GM11168 (cell line): ENCODE results near the gene SCART1.
"Not testable (repeated sequence)": the region's sequence is repeated elsewhere in the genome, so short reads cannot be mapped to it uniquely, and the experiment has no call there.

Source experiments
- in situ Hi-C: fragments of 300-500 bp; cut with MboI; formaldehyde crosslinking; loops from one replicate; pipeline ENCODE4 v1.12.0; 2022; ENCODE audit warnings: low sequenced_read_pairs; ENCODE audit not compliant: unreplicated experiment

The SCART1 gene

DNA sequence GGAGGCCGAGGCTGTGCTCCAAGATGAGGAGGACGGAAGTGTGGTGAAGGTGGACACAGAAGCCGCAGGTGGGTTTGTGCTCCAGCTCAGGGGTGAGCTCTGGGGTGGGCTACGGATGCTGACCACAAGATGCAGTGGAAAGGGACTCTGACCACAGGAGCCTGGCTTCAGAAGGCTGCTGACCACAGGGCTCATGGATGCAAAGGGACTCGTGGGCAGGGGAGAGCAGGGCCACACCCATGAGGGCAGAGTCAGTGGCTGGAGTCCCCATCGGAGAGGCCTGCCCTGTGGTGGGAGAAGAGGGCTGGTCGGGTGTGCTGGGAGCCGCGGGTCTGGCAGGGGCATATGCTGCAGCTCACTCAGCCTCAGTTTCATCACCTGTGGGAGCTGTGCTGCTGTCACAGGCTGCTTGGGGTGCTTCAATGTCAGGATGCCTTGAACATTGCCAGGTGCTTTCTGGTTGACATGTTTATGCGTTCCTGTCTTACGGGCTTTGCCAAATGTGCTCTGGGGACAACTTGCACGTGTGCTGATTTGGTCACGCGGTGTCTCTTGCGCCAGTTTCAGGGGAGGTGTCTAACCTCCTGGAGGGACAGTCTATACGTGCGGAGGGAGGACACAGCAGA, 13.7 kb downstream of the SCART1 start:
- in situ Hi-C loops, result no loop called here

DNA sequence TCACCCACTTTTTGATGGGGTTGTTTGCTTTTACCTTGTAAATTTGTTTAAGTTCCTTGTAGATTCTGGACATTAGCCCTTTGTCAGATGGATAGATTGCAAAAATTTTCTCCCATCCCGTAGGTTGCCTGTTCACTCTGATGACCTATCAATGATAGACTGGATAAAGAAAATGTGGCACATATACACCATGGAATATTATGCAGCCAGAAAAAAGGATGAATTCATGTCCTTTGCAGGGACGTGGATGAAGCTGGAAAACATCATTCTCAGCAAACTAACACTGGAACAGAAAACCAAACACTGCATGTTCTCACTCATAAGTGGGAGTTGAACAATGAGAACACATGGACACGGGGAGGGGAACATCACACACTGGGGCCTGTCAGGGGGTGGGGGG, 15.5 kb downstream of the SCART1 start:
- in situ Hi-C loops, result not testable (repeated sequence)

DNA sequence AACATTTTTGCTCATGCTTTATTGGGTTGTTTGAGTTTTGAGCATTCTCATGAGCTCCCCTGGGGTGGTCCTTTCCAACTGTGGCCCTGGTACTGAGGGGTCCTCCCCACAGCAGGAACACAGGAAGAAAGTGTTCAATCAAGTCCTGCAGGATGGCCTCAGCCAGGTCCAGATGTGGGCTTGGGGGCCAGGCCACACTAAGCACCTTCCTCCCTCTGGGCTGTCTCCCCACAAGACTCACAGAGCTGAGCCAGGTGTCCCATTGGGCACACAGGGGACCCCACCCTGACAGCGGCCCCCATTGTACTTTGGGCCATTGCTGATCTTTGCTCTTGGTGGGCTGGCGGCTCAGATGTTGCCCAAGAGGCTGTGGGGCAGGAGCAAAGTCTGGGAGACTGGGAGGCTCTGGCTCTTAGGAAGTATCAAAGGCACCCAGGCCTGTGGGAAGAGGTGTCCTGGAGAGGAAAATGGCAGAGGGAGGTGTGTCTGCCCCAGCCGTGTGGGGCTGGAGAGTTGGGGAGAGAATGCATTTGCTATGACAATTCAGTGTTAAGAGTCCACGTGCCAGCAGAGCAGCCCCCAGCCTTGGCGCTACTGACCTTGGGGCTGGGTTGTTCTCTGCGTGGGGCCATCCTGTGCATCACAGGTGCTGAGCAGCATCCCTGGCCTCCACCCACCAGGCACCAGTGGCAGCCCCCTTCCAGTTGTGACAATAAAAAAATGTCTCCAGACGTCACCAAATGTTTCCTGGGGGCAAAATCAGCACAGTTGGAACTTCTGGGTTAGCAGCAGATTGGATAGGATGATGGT, 17.8 kb downstream of the SCART1 start:
- in situ Hi-C loops, result no loop called here

DNA sequence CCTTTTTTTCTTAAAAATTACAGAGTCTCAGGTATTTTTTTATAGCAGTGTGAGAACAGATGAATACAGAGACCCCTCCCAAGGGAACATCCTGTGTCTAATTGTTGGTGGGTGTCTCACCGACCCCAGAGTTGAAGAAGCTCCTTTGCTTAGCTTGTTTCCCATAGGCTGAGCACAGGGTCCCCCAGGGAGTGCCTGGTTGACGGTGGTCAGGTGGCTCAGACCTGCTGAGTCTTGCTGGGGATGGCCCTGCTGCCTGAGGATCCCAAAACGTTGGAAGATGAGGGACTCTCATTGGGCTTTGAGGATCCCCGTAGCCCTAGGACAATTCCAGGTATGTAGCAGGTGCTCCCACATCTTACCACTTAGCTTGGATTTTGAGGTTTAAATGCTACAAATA, 19.5 kb downstream of the SCART1 start:
- in situ Hi-C loops, result no loop called here

DNA sequence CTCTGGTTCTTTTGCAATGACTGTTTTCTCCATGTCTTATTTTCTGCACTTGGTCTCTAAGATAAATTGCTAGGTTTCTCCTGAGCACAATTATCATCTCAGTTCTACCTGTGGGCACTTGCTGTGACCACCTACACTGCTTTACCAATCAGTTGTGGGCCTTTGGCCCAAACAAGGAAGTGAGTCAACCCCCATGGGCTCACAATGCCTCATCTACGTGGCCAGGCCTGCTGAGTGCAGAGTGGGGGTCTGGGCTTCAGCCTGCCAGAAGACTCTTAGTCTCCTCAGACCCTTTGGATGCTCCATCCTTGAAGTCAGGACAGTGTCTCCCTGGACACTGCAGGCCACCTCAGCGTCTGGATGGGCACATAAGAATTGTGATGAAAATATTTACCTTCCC, 20.3 kb downstream of the SCART1 start:
- in situ Hi-C loops, result no loop called here

DNA sequence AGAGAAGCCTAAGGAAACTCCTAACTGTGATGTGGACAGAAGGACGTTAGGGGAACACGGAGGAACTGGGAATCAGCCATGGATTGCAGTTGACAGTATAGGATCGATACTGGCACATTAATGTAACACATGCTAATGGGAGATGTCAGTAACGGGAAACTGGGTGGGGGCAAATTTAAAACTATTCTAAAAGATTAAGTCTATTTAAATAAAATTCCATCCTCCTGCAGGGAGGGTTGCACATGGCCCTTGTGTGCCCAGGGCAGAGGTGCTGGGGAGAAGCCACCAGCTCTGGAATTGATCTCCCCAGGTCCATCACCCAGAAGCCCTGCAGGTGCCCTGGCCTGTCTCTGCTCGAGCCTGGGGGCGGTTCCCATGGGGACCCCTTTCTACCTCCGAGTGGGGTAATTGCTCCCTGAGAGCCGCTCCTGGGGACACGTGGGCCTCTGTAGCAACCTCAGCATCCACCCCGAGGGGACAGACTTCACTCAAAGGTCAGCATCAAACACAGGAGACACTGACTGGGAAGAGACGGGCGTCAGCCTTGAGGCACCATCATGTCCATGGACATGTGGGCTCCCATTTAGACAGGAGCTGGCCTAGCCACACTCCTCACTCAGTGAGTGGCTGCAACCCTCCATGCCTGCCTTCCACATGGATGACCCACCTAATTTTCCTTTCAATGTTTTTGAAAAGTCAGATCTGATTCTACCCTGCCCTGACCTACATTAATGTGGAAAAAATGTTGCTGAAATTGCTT, 21.1 kb downstream of the SCART1 start:
- in situ Hi-C loops, result no loop called here

DNA sequence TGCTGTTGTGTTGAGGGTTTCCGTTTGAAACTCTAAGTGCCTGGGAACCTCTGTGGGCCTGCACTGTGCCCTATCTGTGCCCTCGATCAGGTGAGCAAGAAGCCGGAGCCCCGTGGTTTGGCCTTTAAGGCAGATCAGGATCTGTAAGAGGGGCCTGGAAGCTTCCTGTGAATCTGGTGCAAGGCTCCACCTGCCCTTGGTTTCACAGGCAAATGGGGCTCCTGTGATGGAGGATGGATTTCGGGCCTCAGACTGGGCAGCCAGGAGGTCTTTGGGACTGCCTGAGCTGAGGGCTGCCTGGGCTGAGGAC, 21.6 kb downstream of the SCART1 start:
- in situ Hi-C loops, result no loop called here

DNA sequence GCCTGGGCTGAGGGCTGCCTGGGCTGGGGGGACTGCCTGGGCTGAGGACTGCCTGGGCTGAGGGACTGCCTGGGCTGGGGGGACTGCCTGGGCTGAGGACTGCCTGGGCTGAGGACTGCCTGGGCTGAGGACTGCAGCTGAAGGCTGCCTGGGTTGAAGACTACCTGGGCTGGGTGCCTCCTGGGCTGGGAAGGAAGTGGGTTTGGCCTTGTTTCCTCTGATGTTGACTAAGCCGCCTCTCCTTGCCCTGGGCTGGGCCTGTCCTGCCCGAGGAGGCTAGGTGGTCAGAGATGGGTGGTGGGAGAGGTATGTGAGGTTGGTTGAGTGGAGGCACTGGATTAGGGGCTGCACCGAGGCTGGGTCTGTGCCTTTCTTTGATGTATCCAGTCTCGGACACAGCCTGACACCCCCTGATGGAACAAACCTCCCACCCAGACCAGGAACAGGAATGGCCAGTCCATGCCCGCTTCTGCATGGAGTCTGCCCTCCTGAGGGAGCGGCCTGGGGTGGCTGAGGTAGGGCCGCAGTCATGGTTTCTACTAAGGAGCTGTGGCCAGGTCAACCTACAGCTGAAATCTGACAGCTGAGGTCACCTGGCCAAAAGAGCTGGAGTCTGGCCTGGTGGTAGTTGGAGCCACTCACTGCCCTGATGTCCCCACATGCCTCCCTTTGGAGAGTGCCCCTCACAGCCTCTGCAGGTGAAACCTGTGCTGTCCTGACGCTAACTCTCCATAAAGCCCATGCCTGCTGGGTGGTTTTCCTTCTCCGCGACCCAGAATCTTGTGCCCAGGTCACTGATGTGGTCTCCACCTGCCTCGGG, 22.3 kb downstream of the SCART1 start:
- in situ Hi-C loops, result no loop called here

DNA sequence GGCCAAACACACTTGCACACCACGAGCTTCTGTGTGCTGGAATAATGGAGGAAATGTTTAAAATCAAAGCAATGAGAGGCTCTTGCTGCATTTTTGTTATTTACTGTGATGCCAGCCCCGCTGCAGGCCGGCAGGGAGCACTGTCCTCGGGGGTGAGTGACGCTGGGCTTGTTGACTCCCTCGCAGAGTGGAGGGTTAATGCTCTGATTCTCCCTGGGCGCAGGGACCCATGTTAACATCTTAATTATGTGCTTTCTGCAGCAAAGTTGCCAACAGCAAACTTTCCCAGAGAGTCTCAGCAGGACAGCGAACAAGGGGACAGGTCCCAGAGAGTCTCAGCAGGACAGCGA, 22.9 kb downstream of the SCART1 start:
- in situ Hi-C loops, result no loop called here

DNA sequence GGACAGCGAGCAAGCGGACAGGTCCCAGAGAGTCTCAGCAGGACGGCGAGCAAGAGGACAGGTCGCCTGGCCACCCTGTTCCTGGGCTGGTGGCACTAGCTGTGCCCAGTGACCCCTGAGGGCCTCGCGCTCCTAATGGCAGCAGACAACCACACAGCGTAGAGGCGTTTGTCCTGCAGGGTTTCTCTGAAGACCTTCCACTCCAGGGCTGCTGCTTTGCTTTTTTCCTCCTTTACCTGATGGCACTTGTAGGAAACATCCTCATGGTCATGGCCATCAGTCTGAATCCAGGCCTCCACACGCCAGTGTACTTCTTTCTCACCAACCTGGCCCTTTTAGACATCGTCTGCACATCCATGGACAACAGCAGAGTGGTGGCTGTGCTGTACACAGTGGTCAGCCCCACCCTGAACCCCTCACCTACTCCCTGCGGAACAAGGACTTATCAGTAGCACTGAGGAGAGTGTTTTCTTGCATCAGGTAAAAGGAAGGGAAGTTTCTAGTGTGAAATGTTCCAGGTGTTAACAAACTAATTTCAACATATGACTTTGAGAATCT, 27.4 kb downstream of the SCART1 start:
- in situ Hi-C loops, result no loop called here

DNA sequence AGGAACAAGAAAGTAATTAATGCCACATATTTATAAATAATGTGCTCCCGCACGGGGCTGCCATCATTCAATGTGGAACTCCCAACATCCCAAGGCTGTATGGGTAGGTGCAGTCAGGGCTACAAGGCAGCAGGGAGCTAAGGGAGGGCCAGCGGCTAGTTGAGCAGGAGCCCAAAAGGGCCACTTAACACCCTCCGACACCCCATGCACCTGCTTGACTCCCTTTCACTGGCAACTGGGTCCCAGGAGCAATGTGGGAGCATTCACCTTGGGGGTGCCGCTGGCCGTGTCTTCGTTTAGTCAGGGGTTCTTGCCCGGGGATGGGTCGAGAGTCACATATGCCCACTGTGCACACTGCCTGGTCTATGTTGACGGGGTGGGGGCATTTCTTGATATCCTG, 27.9 kb downstream of the SCART1 start:
- in situ Hi-C loops, result no loop called here

DNA sequence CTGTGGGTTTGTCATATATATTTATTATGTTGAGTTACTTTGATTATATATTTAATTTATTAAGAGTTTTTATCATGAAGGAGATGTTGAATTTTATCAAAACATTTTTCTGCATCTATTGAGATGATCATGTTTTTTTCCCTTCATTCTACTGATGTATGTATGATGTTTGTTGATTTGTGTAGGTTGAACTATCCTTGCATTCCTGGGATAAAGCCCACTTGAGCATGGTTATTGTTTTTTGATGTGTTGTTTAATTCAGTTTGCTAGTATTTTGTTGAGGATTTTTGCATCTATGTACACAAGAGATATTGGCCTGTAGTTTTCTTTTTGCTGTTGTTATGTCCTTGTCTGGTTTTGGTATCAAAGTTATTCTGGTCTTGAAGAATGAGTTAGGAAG, 31.1 kb downstream of the SCART1 start:
- in situ Hi-C loops, result no loop called here

DNA sequence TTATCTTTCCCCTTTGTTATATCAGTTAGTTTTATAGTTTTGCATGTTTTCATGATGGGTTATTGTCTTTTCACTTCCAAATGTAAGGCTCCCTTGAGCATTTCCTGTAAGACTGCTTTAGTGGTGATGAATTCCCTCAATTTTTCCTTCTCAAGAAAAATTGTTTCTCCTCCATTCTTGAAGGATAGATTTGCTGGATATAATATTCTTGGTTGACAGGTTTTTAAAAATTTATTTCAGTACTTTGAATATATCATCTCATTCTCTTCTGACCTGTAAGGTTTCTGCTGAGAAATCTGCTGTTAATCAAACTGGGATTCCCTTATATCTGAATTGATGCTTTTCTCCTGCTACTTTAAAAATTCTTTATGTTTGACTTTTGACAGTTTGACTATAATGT, 33.3 kb downstream of the SCART1 start:
- in situ Hi-C loops, result no loop called here

DNA sequence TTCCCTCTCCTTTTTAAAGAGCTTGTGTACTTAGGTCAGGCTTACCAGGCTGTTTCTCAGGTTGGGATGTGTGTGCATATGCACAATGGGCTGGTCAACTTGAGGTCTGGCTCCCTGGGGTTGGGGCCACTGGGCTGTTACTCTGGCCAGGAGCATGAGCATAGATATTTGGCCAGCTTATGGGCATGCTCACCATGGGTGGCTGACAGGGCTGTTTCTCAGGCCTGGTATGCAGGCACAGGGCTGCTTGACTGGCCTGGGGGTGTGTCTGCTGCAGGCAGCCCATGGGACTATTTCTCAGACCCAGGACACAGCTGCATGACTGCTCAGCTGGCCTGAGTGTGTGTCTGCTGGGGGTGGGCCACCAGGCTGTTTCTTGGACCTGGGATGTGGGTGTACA, 34.6 kb downstream of the SCART1 start:
- in situ Hi-C loops, result no loop called here

DNA sequence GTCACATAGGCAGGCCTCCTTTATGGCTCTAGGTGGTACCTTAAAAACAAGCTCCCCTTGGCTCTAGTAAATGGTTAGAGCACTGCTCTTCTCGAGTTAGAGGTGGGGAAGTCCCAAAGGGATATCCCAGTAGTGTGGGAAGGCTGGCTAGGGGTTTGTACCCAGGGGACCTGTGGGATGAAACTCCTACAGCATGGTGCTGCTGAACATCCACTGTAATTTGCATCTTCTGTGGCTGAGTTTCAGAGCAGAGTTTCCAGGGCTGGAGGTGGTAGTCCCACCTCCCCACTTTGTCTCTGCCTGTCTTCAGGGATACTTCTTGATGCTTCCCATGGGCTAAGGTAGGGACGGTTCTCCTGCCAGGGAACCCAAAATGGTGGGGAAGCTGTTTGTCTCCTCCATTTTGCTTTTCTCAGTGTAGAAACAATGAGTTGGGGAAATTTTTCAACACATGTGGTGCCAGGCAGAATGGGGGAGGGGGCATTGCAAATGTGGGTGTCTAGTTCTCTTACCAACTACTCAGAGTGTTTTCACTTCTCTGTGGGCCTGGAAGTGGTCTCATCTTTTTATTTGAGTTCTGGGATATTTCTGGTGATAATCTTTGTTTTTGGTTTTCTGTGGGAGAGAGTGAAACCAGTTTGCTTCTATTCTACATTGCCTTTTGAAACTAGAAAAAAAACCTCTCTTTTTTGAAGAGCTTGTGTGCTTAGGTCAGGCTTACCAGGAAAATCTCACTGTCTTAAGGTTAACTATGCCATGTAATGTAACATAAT, 36.3 kb downstream of the SCART1 start:
- in situ Hi-C loops, result no loop called here

DNA sequence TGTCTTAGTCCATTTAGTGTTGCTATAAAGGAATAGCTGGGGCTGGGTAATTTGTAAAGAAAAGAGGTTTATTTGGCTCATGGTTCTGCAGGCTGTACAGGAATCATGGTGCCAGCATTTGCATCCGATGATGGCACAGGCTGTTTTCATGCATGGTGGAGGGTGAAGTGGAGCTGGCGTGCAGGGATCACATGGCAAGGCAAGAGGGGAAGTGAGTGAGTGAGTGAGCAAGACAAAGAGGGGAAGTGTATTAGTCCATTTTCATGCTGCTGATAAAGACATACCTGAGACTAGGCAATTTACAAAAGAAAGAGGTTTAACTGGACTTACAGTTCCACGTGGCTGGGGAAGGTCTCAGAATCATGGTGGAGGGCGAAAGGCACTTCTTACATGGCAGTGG, 39.8 kb downstream of the SCART1 start:
- in situ Hi-C loops, result not testable (repeated sequence)

DNA sequence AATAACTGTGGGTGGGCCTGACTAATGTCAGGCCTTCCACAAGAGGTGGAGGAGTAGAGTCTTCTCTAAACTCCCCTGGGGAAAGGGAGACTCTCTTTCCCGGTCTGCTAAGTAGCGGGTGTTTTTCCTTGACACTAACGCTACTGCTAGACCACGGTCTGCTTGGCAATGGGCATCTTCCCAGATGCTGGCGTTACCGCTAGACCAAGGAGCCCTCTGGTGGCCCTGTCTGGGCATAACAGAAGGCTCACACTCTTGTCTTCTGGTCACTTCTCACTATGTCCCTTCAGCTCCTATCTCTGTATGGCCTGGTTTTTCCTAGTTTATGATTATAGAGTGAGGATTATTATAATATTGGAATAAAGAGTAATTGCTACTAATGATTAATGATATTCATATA, 43.6 kb downstream of the SCART1 start:
- in situ Hi-C loops, result not testable (repeated sequence)

DNA sequence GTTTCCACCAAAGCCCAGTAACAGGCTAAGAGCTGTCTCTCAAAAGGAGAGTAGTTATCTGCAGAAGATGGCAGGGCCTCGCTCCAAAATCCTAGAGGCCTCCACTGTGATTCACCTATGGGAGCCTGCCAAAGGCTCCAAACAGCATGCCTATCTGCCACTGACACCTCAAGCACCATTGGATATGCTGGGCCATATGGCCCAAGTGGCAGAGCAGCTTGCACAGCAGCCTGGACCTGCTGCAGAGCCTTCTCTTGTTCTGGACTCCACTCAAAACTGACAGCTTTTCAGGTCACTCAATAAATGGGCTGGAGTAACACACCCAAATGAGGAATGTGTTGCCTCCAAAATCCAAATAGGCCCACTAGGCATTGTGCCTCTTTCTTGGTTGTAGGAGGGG, 45.4 kb downstream of the SCART1 start:
- in situ Hi-C loops, result not testable (repeated sequence)

DNA sequence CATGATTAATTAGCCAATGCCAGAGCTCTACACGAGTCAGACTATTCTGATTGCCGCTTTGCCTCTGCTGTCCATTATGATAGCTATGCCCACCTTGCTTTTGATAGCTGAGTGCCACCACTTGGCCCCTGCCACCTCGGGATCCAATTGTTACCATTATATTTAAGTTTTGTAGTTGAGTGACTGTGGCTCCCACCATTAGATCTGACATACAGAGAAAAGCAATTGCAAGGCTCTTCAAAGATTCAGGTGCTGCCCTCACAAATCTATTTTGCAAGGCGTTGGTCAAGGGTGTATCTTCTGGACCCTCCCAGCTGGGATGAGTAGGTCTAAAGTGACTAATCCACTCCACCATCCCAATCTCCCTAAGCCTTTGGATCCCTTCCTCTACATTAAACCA, 47.2 kb downstream of the SCART1 start:
- in situ Hi-C loops, result not testable (repeated sequence)

DNA sequence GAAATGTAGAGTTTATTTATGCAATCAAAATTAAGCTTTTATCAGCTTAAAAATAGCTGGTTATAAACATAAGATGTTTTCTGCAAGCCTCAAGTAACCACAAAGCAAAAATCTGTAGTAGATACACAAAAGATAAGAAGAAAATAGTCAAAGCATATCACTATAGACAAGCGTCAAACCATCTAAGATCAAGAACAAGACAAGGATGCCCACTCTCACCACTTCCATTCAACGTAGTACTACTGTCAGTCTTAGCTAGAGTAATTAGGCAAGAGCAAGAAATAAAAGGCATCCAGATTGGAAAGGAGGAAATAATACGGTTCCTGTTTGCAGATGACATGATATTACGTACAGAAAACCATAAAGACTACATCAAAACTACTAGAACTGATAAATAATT, 56.0 kb downstream of the SCART1 start:
- in situ Hi-C loops, result no loop called here
